HG03045 (cell line): Measurements from ENCODE around the gene NRSN2.
"Not testable (repeated sequence)": the region's sequence is repeated elsewhere in the genome, so short reads cannot be mapped to it uniquely, and the experiment has no call there.

Experiments used
- ATAC-seq: cut with Tn5 transposase; IDR thresholded peaks from one replicate; pipeline ENCODE4 v1.9.1; 2021; ENCODE audit warnings: mild to moderate bottlenecking, moderate library complexity; ENCODE audit not compliant: unreplicated experiment

Gene NRSN2

GRCh38 chr20:373171-373890 is 26.4 kb downstream of the NRSN2 start:
- ATAC-seq = no peak

- ATAC-seq = no peak
Measured at GRCh38 chr20:375265-375889, 28.5 kb downstream of the NRSN2 start.

GRCh38 chr20:376089-376488 is 29.2 kb downstream of the NRSN2 start:
- no peak for ATAC-seq

GRCh38 chr20:376750-377149 is 29.8 kb downstream of the NRSN2 start:
- no peak for ATAC-seq

- not testable (repeated sequence) for ATAC-seq
Measured at GRCh38 chr20:377578-377977, 30.7 kb downstream of the NRSN2 start.

- no peak for ATAC-seq
Measured at GRCh38 chr20:378961-379336, 32.0 kb downstream of the NRSN2 start.

- peak; percentile 43 for ATAC-seq
Measured at GRCh38 chr20:380763-381580, 34.1 kb downstream of the NRSN2 start.

DNA sequence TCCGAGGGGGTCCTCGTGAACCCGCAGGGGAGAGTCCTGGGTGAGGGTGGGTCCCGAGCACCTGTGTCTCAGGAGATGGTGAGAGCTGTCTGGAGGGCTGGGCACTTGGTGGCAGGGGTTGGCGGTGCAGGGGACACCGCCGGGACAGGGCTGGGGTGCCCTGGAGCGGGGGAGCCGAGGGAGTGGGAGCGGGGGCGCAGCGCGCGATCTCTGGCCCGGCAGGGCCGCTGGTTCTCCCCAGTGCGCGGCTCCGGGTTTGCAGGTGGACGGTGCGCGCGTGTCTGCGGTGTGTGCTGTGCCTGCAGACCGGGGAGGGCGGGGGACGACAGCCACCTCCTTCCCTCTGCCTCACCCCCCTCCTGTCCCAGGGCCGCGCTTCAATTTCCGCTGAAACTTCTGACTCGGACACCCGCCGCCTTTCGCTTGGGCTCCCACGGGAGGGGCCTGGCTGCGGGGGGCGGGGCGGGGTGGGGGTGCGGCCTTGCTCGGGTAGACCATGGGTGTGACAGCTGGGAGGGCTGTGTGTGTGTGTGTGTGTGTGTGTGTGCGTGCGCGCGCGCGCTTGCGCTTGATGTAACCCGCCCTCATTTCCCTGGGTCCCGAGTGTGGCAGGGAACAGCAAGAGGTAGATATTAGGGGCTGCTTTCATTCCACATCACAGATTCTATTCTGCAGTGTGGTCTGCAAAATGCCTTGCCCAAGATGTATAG is 34.8 kb downstream of the NRSN2 start:
- ATAC-seq = peak; percentile 79

DNA sequence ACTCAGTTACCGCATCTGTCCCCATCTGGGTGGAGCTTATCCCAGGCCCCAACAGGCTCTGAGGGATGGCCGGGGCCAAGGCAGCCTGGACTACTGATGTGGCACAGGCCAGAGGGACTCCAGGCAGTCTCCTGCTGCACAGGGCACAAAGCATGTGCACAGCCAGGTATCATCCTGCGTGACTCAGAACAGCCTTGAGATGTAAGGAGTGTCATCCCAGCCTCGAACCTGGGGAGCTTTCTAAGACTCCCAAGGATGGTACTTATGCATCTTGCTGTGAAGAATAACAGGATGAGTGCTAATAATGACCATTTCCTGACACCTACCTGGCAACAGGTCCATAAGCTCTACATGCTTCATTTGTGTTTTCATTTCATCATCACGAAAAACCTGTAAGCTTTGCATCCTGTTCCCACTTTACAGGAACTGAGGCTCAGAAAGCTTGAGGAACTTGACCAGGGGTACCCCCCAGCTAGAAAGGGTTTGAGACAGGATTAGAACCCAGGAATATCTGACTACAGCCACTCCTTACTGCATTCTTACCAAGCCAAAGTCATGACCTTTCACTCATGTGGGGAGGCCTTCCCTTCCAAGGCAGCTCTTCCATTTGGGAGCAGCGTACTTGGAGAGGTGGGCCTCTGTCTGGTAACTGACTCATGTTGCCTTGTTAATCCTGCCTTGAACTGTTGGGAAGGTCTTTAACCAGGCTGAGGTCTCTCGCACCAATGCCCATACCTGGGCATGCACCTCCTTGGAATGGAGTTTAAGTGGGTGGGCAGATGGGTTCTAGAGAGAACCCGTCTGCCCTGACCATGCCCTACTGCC is 35.6 kb downstream of the NRSN2 start:
- ATAC-seq = peak; percentile 3

DNA sequence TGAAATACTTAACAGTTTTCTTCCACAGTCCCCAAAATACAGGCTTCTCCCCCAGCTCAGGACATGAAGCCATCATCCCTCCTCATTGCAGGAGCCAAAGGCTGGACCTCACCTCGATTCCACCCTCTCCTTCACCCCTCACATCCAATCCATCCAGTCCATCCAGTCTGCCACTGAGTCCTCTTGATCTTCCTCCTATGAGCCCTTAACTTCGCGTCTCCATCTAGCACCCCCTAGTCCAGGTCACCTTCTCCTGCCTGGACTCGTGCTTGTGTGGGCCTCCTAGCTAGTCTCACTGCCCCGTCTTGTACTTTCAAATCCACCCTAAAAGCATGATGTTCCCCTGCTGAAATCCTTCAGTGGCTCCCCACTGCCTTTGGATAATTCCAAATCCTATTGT is 37.0 kb downstream of the NRSN2 start:
- no peak for ATAC-seq

GRCh38 chr20:384723-385122 is 37.8 kb downstream of the NRSN2 start:
- no peak for ATAC-seq

- ATAC-seq = no peak
Measured at GRCh38 chr20:385448-385847, 38.5 kb downstream of the NRSN2 start.

DNA sequence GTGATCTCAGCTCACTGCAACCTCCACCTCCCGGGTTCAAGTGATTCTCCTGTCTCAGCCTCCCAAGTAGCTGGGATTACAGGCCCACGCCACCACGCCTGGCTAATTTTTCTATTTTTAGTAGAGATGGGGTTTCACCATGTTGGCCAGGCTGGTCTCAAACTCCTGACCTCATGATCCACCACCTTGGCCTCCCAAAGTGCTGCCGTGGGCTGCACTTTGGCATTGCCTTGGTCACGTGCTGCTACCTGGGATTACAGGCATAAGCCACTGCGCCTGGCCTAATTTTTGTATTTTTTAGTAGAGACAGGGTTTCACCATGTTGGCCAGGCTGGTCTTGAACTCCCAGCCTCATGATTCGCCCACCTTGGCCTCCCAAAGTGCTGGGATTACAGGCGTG is 39.7 kb downstream of the NRSN2 start:
- not testable (repeated sequence) for ATAC-seq

GRCh38 chr20:387520-387919 is 40.6 kb downstream of the NRSN2 start:
- ATAC-seq = no peak

DNA sequence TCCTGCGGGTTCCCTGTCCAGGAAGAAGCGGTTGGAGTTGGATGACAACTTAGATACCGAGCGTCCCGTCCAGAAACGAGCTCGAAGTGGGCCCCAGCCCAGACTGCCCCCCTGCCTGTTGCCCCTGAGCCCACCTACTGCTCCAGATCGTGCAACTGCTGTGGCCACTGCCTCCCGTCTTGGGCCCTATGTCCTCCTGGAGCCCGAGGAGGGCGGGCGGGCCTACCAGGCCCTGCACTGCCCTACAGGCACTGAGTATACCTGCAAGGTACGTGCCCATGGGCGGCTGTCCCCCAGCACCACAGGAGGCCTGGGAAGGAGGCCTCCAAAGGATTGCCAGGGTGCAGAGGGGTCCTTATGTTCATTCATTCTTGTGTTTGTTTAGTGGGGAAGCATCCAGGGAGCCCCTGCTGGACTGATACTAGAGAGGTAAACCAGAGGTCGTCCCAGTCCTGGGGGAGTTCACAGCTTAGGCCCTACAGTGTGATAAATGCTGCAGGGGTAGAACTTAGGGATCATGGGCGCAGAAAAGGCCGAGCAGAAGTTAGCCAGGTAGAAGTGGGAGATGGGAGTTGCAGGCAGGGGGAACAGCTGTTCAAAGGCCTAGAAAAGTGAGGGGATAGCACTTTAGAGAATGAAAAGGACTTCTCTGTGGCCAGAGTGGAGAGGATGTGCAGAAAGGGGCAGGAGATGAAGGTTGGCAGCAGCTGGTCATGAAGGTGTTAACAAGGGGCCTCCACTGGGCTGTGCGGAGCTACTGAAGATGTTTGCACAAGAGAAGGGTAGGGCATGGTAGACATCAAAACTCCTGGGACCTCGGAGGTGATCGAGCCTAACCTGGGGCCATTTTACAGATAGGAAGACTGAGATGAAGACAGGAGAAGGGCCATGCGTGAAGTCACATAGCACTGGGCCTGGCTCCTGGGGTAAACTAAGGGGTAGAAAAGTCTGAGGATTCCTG is 41.4 kb downstream of the NRSN2 start:
- no peak for ATAC-seq

DNA sequence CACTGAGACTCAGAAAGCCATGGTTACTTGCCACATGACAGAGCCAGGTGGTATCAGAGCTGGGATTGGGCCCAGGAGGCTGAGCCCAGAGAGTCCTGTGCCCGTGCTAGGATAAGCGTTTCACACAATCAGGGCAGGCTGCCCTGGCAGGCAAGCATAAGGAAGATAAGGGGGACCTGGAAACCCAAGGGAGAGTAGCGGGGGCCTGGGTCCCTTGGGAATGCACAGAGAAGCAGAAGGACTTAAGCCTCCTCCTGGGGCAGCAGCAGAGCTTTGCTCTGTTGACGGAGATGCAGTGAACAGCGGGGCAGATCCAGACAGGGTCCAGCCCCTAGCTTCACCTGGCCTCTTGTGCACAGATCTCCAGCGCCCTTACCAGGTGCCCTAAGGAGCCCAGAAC is 42.3 kb downstream of the NRSN2 start:
- no peak for ATAC-seq

GRCh38 chr20:391041-391711 is 44.3 kb downstream of the NRSN2 start:
- ATAC-seq = no peak

GRCh38 chr20:393296-393695 is 46.4 kb downstream of the NRSN2 start:
- not testable (repeated sequence) for ATAC-seq

GRCh38 chr20:396252-396618 is 49.3 kb downstream of the NRSN2 start:
- ATAC-seq = no peak
